Lower lobe of right lung (tissue), 2 donors: ENCODE data around the gene SBF1. TPM values are rescaled to one million over a fixed set of nuclear protein-coding genes. Genes with fewer than 3 reads are reported as not detected.

Experiments
- ATAC-seq, 2 donors: fragments of 200-7000 bp; cut with Tn5 transposase; one replicate each; pipeline ENCODE4 v1.9.1; 2020 to 2022; ENCODE audit warnings: mild to moderate bottlenecking in 2 of 2, moderate library complexity in 2 of 2
- DNase-seq: peaks from one replicate; pipeline ENCODE4 v3.0.0-alpha.2; 2020
- H3K27ac ChIP-seq: fragments of 200-600 bp; one replicate; pipeline ENCODE4 v1.8.0; 2022
- H3K27me3 ChIP-seq: fragments of 200-600 bp; one replicate; pipeline ENCODE4 v1.8.0; 2022; ENCODE audit warnings: low read depth
- H3K36me3 ChIP-seq: fragments of 200-600 bp; one replicate; pipeline ENCODE4 v1.8.0; 2022; ENCODE audit warnings: mild to moderate bottlenecking
- H3K4me1 ChIP-seq: fragments of 200-600 bp; one replicate; pipeline ENCODE4 v1.8.0; 2022
- H3K4me3 ChIP-seq: fragments of 200-600 bp; one replicate; pipeline ENCODE4 v1.8.0; 2022; ENCODE audit warnings: mild to moderate bottlenecking
- H3K9me3 ChIP-seq: fragments of 200-600 bp; one replicate; pipeline ENCODE4 v1.8.0; 2022
- intact Hi-C: fragments of 100-400 bp; cut with DNase I; formaldehyde crosslinking; loops from one replicate; pipeline ENCODE4 v1.11.0; 2022
- total RNA-seq: library from RNA; stranded (reverse); fragmentation: NEBNext Ultra II Directional; extraction: Animal tissue kit (Norgen Biotek cat#: 25700); gene quantifications from one replicate; pipeline ENCODE4 v1.2.1, GENCODE V29; 2021
- TF ChIP-seq, protein P1 (sequence below): fragments of 200-600 bp; IDR thresholded peaks from one replicate; pipeline ENCODE4 v1.8.0; 2022; ENCODE audit warnings: antibody characterized with exemption, mild to moderate bottlenecking
- donor health status: DM: no; HTN: yes; CAD: no; lungs with severe emphysema.

The SBF1 gene
- total RNA-seq, 1 donor from 2014 or later = 59.0 TPM

GRCh38 chr22:50445880-50446707, 28.7 kb downstream of the SBF1 start:
- Histone ChIP-seq H3K27me3 (no peaks in the 10 kb centered on the region), H3K4me3 (no peak overlapping the region), H3K36me3 (peaks cover 73% of the 10 kb centered on the region), H3K4me1 (peaks cover 25% of the 10 kb centered on the region), H3K27ac (peak overlapping the region; percentile 72), H3K9me3 (no peaks in the 10 kb centered on the region)
- intact Hi-C loops = no loop called here
- ATAC-seq (peak in 1 of 2 donors; percentile 1), DNase-seq (no peak)
- TF ChIP-seq, protein P1, sequence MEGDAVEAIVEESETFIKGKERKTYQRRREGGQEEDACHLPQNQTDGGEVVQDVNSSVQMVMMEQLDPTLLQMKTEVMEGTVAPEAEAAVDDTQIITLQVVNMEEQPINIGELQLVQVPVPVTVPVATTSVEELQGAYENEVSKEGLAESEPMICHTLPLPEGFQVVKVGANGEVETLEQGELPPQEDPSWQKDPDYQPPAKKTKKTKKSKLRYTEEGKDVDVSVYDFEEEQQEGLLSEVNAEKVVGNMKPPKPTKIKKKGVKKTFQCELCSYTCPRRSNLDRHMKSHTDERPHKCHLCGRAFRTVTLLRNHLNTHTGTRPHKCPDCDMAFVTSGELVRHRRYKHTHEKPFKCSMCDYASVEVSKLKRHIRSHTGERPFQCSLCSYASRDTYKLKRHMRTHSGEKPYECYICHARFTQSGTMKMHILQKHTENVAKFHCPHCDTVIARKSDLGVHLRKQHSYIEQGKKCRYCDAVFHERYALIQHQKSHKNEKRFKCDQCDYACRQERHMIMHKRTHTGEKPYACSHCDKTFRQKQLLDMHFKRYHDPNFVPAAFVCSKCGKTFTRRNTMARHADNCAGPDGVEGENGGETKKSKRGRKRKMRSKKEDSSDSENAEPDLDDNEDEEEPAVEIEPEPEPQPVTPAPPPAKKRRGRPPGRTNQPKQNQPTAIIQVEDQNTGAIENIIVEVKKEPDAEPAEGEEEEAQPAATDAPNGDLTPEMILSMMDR = no peak

DNA sequence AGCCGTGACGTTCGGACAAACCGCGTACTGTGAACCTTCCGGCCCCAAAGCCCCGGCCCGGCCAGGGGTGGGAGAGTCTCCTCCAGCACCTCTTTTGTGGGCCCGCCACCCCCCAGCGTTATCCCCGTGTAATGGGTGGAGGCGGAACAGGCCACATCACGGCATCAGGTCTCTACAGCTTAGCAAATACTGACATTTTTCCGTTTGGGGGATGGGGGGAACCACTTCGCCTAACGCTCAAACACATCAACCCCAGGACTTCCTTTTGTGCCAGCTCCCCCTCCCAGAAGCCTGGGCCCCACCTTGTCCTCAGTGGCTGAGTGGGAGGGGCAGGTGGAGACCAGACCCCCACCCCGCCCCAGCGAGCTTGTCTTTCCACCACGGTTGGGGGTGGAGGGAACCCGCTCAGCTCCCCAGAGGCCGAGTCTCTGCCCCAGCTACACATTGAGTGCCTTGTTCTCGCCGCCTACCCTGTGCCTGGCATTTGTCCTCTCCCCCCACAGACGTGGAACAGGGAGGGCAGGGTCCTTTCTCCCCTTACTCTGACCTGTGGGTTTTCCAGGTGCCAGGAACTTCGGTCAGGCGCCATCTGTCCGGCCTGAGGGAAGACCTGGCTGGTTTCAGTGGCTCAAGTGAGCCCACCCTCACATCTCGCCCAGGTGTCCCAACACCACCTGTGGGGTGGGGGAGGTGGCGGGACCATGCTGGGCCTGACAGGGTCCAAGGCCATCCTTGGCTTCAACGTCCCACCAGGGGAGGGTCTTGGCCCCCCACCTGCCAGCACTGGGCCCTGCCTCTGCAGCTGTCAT, 29.6 kb downstream of the SBF1 start:
- Histone ChIP-seq H3K36me3 (peaks cover 73% of the 10 kb centered on the region), H3K4me3 (no peak overlapping the region), H3K9me3 (no peaks in the 10 kb centered on the region), H3K4me1 (peaks cover 25% of the 10 kb centered on the region), H3K27ac (peak overlapping the region; percentile 72), H3K27me3 (no peaks in the 10 kb centered on the region)
- intact Hi-C loops = no loop called here
- ATAC-seq = peak; percentile 53 to 65
- peak; percentile 73 for DNase-seq
- TF ChIP-seq, protein P1 = no peak

GRCh38 chr22:50444663-50445062, 30.2 kb downstream of the SBF1 start:
- peaks cover 25% of the 10 kb centered on the region for H3K4me1 ChIP-seq
- intact Hi-C loops = no loop called here
- peak; percentile 77 for DNase-seq
- ATAC-seq = peak; percentile 66 to 70
- H3K9me3 ChIP-seq = no peaks in the 10 kb centered on the region
- H3K27me3 ChIP-seq = no peaks in the 10 kb centered on the region
- H3K4me3 ChIP-seq = no peak overlapping the region
- H3K27ac ChIP-seq = peak overlapping the region; percentile 72
- TF ChIP-seq, protein P1 = no peak
- H3K36me3 ChIP-seq = peaks cover 73% of the 10 kb centered on the region

DNA sequence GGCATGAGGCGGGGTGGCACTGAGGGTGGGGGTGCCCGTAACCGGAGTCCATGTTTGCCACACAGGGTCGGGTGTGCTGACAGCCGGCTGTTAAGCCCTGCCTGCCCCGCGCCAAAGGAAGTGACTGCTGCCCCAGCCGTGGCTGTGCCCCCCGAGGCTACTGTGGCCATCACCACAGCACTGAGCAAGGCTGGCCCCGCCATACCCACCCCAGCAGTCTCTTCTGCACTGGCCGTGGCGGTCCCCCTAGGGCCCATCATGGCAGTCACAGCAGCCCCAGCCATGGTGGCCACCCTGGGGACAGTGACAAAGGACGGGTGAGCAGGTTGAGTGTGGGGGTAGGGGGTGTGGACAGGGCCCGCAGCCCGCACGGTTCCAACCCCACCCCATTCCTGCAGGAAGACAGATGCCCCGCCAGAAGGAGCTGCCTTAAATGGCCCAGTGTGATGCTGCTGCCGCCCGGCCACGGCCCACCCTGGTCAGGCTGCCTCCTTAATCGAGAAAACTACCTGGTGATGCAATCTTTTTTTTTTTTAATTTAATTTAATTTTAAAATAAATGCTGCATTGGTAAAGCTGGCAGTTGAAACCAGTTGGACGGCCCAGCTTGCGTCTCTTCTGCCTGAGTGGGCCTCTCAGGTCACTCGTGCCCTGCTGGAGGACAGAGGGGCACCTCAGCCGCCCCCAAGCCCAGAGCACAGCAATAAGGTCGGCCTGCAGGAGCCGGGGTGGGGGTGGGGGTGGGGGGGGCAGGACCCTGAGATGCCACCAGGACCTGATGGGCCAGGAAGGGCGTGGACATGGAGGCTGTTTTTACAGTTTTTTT, 30.8 kb downstream of the SBF1 start:
- Histone ChIP-seq H3K27me3 (no peaks in the 10 kb centered on the region), H3K4me1 (peaks cover 25% of the 10 kb centered on the region), H3K36me3 (peaks cover 77% of the 10 kb centered on the region), H3K27ac (peak overlapping the region; percentile 53), H3K9me3 (no peaks in the 10 kb centered on the region), H3K4me3 (no peak overlapping the region)
- intact Hi-C loops = no loop called here
- TF ChIP-seq, protein P1 = no peak
- ATAC-seq = no peak
- DNase-seq = no peak

DNA sequence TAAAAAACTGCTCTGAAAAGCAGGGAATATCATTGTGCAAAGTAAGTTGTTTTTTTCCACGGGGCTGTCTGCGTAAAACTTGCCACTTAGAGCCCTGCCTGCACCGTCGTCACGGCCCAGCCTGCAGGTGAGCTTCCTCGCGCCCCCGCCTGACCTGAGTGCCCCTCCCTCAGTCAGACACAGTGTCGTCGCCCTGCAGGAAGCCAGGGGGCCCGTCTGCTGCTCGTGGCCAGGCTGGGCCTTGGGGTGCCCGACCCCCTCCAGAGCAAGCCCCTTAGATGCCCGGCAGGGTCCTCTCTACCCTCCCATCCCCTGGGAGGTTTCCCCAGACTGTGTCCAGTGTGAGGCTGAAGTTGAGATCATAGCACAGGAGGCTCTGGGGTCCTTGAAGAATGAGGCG, 31.6 kb downstream of the SBF1 start:
- intact Hi-C loops = no loop called here
- Histone ChIP-seq H3K9me3 (no peaks in the 10 kb centered on the region), H3K4me3 (no peak overlapping the region), H3K27me3 (no peaks in the 10 kb centered on the region), H3K36me3 (peaks cover 77% of the 10 kb centered on the region), H3K27ac (peak overlapping the region; percentile 53), H3K4me1 (peaks cover 25% of the 10 kb centered on the region)
- DNase-seq (no peak), ATAC-seq (no peak)
- TF ChIP-seq, protein P1 = no peak
